Effector CD4-positive, alpha-beta T cell (primary cell): Measurements from ENCODE around the gene IFIH1.

ENCODE experiments used
- DNase-seq: peaks from one replicate; pipeline ENCODE4 v3.0.0-alpha.2; 2020

Gene IFIH1

GRCh38 chr2:162308747-162309503 is 9.6 kb downstream of the IFIH1 start:
- DNase-seq, result no peak

- no peak for DNase-seq
Observed at GRCh38 chr2:162305901-162306300, 12.6 kb downstream of the IFIH1 start.

GRCh38 chr2:162301877-162302276 is 16.6 kb downstream of the IFIH1 start:
- DNase-seq, result no peak

- DNase-seq, result peak; percentile 42
Observed at GRCh38 chr2:162301151-162301804, 17.2 kb downstream of the IFIH1 start.

- no peak for DNase-seq
Observed at GRCh38 chr2:162300266-162300665, 18.2 kb downstream of the IFIH1 start.

GRCh38 chr2:162298669-162299335 is 19.7 kb downstream of the IFIH1 start:
- DNase-seq, result no peak

- peak; percentile 59 for DNase-seq
Observed at GRCh38 chr2:162297925-162298552, 20.4 kb downstream of the IFIH1 start.

GRCh38 chr2:162295009-162295408 is 23.5 kb downstream of the IFIH1 start:
- DNase-seq, result no peak

GRCh38 chr2:162293122-162293786 is 25.2 kb downstream of the IFIH1 start:
- no peak for DNase-seq

GRCh38 chr2:162291748-162292147 is 26.7 kb downstream of the IFIH1 start:
- no peak for DNase-seq

GRCh38 chr2:162282765-162283425 is 35.6 kb downstream of the IFIH1 start:
- no peak for DNase-seq

GRCh38 chr2:162280654-162281053 is 37.8 kb downstream of the IFIH1 start:
- DNase-seq, result no peak

- no peak for DNase-seq
Observed at GRCh38 chr2:162277381-162277780, 41.1 kb downstream of the IFIH1 start.

- no peak for DNase-seq
Observed at GRCh38 chr2:162267996-162268395, 50.5 kb downstream of the IFIH1 start.

- DNase-seq, result no peak
Observed at GRCh38 chr2:162267496-162267895, 51.0 kb downstream of the IFIH1 start.

- DNase-seq, result no peak
Observed at GRCh38 chr2:162266460-162266760, 52.1 kb downstream of the IFIH1 start.

GRCh38 chr2:162265666-162266459 is 52.6 kb downstream of the IFIH1 start:
- no peak for DNase-seq

GRCh38 chr2:162261032-162261945 is 57.2 kb downstream of the IFIH1 start:
- DNase-seq, result no peak

GRCh38 chr2:162258686-162259085 is 59.8 kb downstream of the IFIH1 start:
- DNase-seq, result no peak

- no peak for DNase-seq
Observed at GRCh38 chr2:162258169-162258568, 60.3 kb downstream of the IFIH1 start.

- DNase-seq, result no peak
Observed at GRCh38 chr2:162257425-162257824, 61.1 kb downstream of the IFIH1 start.
